Measurements from ENCODE around the gene LYSMD1.

Gene LYSMD1

GRCh38 chr1:151135433-151136385, 30.0 kb downstream of the LYSMD1 start:
- DNase-seq: no peak

GRCh38 chr1:151134991-151135390, 30.7 kb downstream of the LYSMD1 start:
- no peak for DNase-seq

GRCh38 chr1:151134396-151134795, 31.3 kb downstream of the LYSMD1 start:
- DNase-seq: no peak

- DNase-seq: no peak
Measured at GRCh38 chr1:151133018-151133806, 32.5 kb downstream of the LYSMD1 start.

GRCh38 chr1:151132335-151133017, 33.2 kb downstream of the LYSMD1 start:
- DNase-seq: no peak

GRCh38 chr1:151131701-151132334, 33.9 kb downstream of the LYSMD1 start:
- DNase-seq: no peak

- DNase-seq: peak; percentile 70 to 79 (median 76)
Measured at GRCh38 chr1:151130987-151131586, 34.6 kb downstream of the LYSMD1 start.

- DNase-seq: no peak
Measured at GRCh38 chr1:151128800-151129199, 36.9 kb downstream of the LYSMD1 start.

- DNase-seq: no peak
Measured at GRCh38 chr1:151124763-151125403, 40.8 kb downstream of the LYSMD1 start.

GRCh38 chr1:151113877-151114276, 51.8 kb downstream of the LYSMD1 start:
- no peak for DNase-seq
